IMR-90 (cell line): ENCODE results near the gene B3GAT3. TPM values are rescaled to one million over a fixed set of nuclear protein-coding genes. Genes with fewer than 3 reads are reported as not detected.

Source experiments
- ATAC-seq: fragments of 200-7000 bp; cut with Tn5 transposase; 2 replicates; pipeline ENCODE4 v1.9.1; 2020; ENCODE audit warnings: low read depth, mild to moderate bottlenecking, moderate library complexity
- BruUV-seq: library from RNA; stranded (reverse); fragments of 400-500 nt; replicated peaks from 2 replicates; lab custom pipeline; 2021; lab: Mats Ljungman, UMichigan
- CTCF ChIA-PET: fragments of 300-600 bp; formaldehyde crosslinking; extraction: SDS; loops from one replicate; lab custom pipeline; 2021; ENCODE audit warnings: antibody characterized with exemption; lab: Yijun Ruan, JAX
- POLR2A ChIA-PET: fragments of 300-600 bp; sonication (Branson Sonifier 250); formaldehyde crosslinking; loops from one replicate; lab custom pipeline; 2022; ENCODE audit warnings: antibody characterized with exemption; ENCODE audit not compliant: unreplicated experiment; lab: Charles Lee
- DNase-seq: peaks from one replicate; pipeline ENCODE4 v3.0.0; 2013
- H2AFZ ChIP-seq: replicated peaks from 2 replicates; pipeline ENCODE3; 2013; ENCODE audit warnings: low read length, mild to moderate bottlenecking; ENCODE audit not compliant: poor library complexity
- H2AK5ac ChIP-seq: 2 replicates; pipeline ENCODE4 v1.6.1; 2013; ENCODE audit warnings: low read depth, low read length, inconsistent platforms
- H2AK9ac ChIP-seq: replicated peaks from 2 replicates; pipeline ENCODE3; 2013; ENCODE audit warnings: mild to moderate bottlenecking, low read depth, low read length, moderate library complexity; ENCODE audit not compliant: poor library complexity
- H2BK120ac ChIP-seq: 2 replicates; pipeline ENCODE4 v1.6.1; 2013; ENCODE audit warnings: low read depth, low read length, inconsistent platforms
- H2BK15ac ChIP-seq: 3 replicates; pipeline ENCODE4 v1.6.1; 2013; ENCODE audit warnings: low read depth, low read length, inconsistent platforms
- H2BK20ac ChIP-seq: 2 replicates; pipeline ENCODE4 v1.6.1; 2013; ENCODE audit warnings: low read depth, mild to moderate bottlenecking, inconsistent platforms, low read length, moderate library complexity
- H2BK5ac ChIP-seq: 2 replicates; pipeline ENCODE4 v1.6.1; 2013; ENCODE audit warnings: mild to moderate bottlenecking, low read depth, low read length, inconsistent platforms; ENCODE audit not compliant: poor library complexity, severe bottlenecking
- H3K14ac ChIP-seq: replicated peaks from 2 replicates; pipeline ENCODE4 v1.6.1; 2013; ENCODE audit warnings: low read depth, low read length, inconsistent platforms
- H3K18ac ChIP-seq: 2 replicates; pipeline ENCODE4 v1.6.1; 2013; ENCODE audit warnings: low read depth, low read length, control low read depth
- H3K23ac ChIP-seq: 2 replicates; pipeline ENCODE4 v1.6.1; 2013; ENCODE audit warnings: low read depth, low read length, inconsistent platforms
- H3K27ac ChIP-seq: 2 replicates; pipeline ENCODE4 v1.5.1; 2013; ENCODE audit warnings: mild to moderate bottlenecking, control low read depth, low read length; ENCODE audit not compliant: insufficient read depth
- H3K27me3 ChIP-seq: 2 replicates; pipeline ENCODE4 v1.6.1; 2013; ENCODE audit warnings: low read length; ENCODE audit not compliant: control insufficient read depth, insufficient read depth
- H3K36me3 ChIP-seq: 2 replicates; pipeline ENCODE4 v1.6.1; 2013; ENCODE audit warnings: low read length, mixed read lengths; ENCODE audit not compliant: control insufficient read depth, insufficient read depth
- H3K4ac ChIP-seq: 2 replicates; pipeline ENCODE4 v1.6.1; 2013; ENCODE audit warnings: low read depth, low read length, inconsistent platforms
- H3K4me1 ChIP-seq: 2 replicates; pipeline ENCODE4 v1.6.1; 2013; ENCODE audit warnings: low read length, mixed read lengths; ENCODE audit not compliant: control insufficient read depth, insufficient read depth
- H3K4me2 ChIP-seq: 2 replicates; pipeline ENCODE4 v1.6.1; 2013; ENCODE audit warnings: low read depth, mild to moderate bottlenecking, control low read depth, low read length, moderate library complexity
- H3K4me3 ChIP-seq: 2 replicates; pipeline ENCODE4 v1.5.1; 2013; ENCODE audit warnings: low read depth, mild to moderate bottlenecking, control low read depth, low read length, moderate library complexity; ENCODE audit not compliant: insufficient read depth
- H3K56ac ChIP-seq: 2 replicates; pipeline ENCODE4 v1.6.1; 2013; ENCODE audit warnings: low read length, inconsistent platforms; ENCODE audit not compliant: insufficient read depth; ENCODE audit errors: extremely low read depth
- H3K79me1 ChIP-seq, 2 experiments: 2 replicates each; pipeline ENCODE4 v1.6.1; 2013; ENCODE audit warnings: low read length in 2 of 2, inconsistent platforms in 1 of 2, low read depth in 1 of 2
- H3K9ac ChIP-seq: 2 replicates; pipeline ENCODE4 v1.6.1; 2013; ENCODE audit warnings: low read depth, low read length, control low read depth
- H3K9me1 ChIP-seq: 2 replicates; pipeline ENCODE4 v1.6.1; 2013; ENCODE audit warnings: low read length, inconsistent platforms; ENCODE audit not compliant: insufficient read depth
- H3K9me3 ChIP-seq: 2 replicates; pipeline ENCODE4 v1.6.1; 2013; ENCODE audit warnings: low read length; ENCODE audit not compliant: control insufficient read depth, insufficient read depth
- H4K20me1 ChIP-seq: 2 replicates; pipeline ENCODE4 v1.6.1; 2013; ENCODE audit warnings: low read length, inconsistent platforms; ENCODE audit not compliant: insufficient read depth
- H4K5ac ChIP-seq: 2 replicates; pipeline ENCODE4 v1.6.1; 2013; ENCODE audit warnings: mild to moderate bottlenecking, low read depth, low read length, control low read depth
- H4K8ac ChIP-seq, 2 experiments: 2 replicates each; pipeline ENCODE4 v1.6.1; 2013; ENCODE audit warnings: low read depth in 2 of 2, low read length in 2 of 2, control low read depth in 1 of 2, inconsistent platforms in 1 of 2
- H4K91ac ChIP-seq: 2 replicates; pipeline ENCODE4 v1.6.1; 2013; ENCODE audit warnings: low read depth, low read length, inconsistent platforms; ENCODE audit not compliant: insufficient read depth
- CHD1 ChIP-seq: IDR thresholded peaks from 2 replicates; pipeline ENCODE4 v1.6.1; 2012; ENCODE audit warnings: low read depth, low read length, improper control_type of control experiment
- ELK1 ChIP-seq: fragments of 150-350 bp; IDR thresholded peaks from 2 replicates; pipeline ENCODE4 v1.6.1; 2016; ENCODE audit warnings: low read depth, mild to moderate bottlenecking, low read length, moderate library complexity, borderline replicate concordance
- FOS ChIP-seq: fragments of 150-350 bp; IDR thresholded peaks from 2 replicates; pipeline ENCODE4 v1.6.1; 2016; ENCODE audit warnings: low read depth, low read length
- MAFK ChIP-seq: IDR thresholded peaks from 2 replicates; pipeline ENCODE4 v1.6.1; 2012; ENCODE audit warnings: low read depth, low read length, improper control_type of control experiment
- MAZ ChIP-seq: IDR thresholded peaks from 2 replicates; pipeline ENCODE4 v1.6.1; 2012; ENCODE audit warnings: low read depth, mild to moderate bottlenecking, low read length, improper control_type of control experiment, moderate library complexity, borderline replicate concordance
- MXI1 ChIP-seq: IDR thresholded peaks from 2 replicates; pipeline ENCODE4 v1.6.1; 2012; ENCODE audit warnings: low read depth, mild to moderate bottlenecking, low read length, moderate library complexity, borderline replicate concordance
- RAD21 ChIP-seq: IDR thresholded peaks from 2 replicates; pipeline ENCODE4 v1.6.1; 2012; ENCODE audit warnings: low read length, improper control_type of control experiment
- RFX5 ChIP-seq: IDR thresholded peaks from 2 replicates; pipeline ENCODE4 v1.8.0; 2012; ENCODE audit warnings: low read depth, mild to moderate bottlenecking, low read length, moderate library complexity
- USF2 ChIP-seq: fragments of 150-350 bp; IDR thresholded peaks from 2 replicates; pipeline ENCODE4 v1.6.1; 2017; ENCODE audit warnings: mild to moderate bottlenecking, antibody characterized with exemption, low read length, low read depth
- WGBS, 2 experiments: methylation state at CpG; one replicate each; pipeline versions ENCODE4 v1.1.5 to v1.1.7; 2013; ENCODE audit warnings: missing lambda C conversion rate in 2 of 2; ENCODE audit not compliant: insufficient read length in 1 of 2; ENCODE audit errors: extremely low coverage in 2 of 2; 5-methylcytosine and 5-hydroxymethylcytosine counted together
- dilution Hi-C: fragments of 300-500 bp; cut with HindIII; formaldehyde crosslinking; loops from one replicate; pipeline ENCODE4 v1.14.3; 2018; ENCODE audit warnings: low sequenced_read_pairs; ENCODE audit not compliant: unreplicated experiment
- in situ Hi-C: fragments of 300-500 bp; cut with MboI; formaldehyde crosslinking; loops from 3 replicates; pipeline ENCODE4 v1.14.3; 2019; ENCODE audit warnings: low sequenced_read_pairs, inconsistent platforms, mixed read lengths
- intact Hi-C: fragments of 100-400 bp; cut with micrococcal nuclease; formaldehyde crosslinking; loops from 2 replicates; pipeline ENCODE4 v1.10.0; 2022
- polyA plus RNA-seq, 3 experiments: library from polyadenylated mRNA; depleted of rRNA; stranded (reverse); fragments of >200 nt; gene quantifications; 2 replicates each; pipeline ENCODE4 v1.2.3, GENCODE V29; 2012; ENCODE audit warnings: low replicate concordance in 1 of 3
- total RNA-seq: library from RNA; depleted of rRNA; stranded (reverse); fragments of >200 nt; gene quantifications from 2 replicates; pipeline ENCODE4 v1.2.3, GENCODE V29; 2012

The B3GAT3 gene
- total and polyA plus RNA-seq, 2 of the 4 experiments (the other 2 are of a cell fraction) = 10.4 to 38.4 TPM

GRCh38 chr11:62601372-62602140, 20.2 kb downstream of the B3GAT3 start, which contains the start of gene MTA2:
TSS of gene MTA2 (minus strand) at chr11:62601865. CDS start at chr11:62601450, 415 bp downstream.
- Histone ChIP-seq H3K9me3 (no peaks in the 10 kb centered on the region), H2AFZ (peak within 1 kb of the TSS; percentile 87), H3K23ac (peak within 1 kb of the TSS; percentile 91), H3K27ac (peak within 1 kb of the TSS; percentile 97), H2BK120ac (peak within 1 kb of the TSS; percentile 34; the same call in 1 of the 2 replicates), H3K4me1 (peaks cover 7% of the 10 kb centered on the region), H3K4ac (peak within 1 kb of the TSS; percentile 86), H2AK5ac (peak within 1 kb of the TSS; percentile 72), H2AK9ac (peak within 1 kb of the TSS; percentile 99), H3K79me1 (peaks cover 15 to 39% of the 10 kb centered on the region in 2 experiments), H3K56ac (peak within 1 kb of the TSS; percentile 90), H3K14ac (peak within 1 kb of the TSS; percentile 80), H2BK20ac (no peak within 1 kb of the TSS), H3K18ac (peak within 1 kb of the TSS; percentile 33; the same call in 1 of the 2 replicates), H4K5ac (peak within 1 kb of the TSS; percentile 55), H3K27me3 (no peaks in the 10 kb centered on the region), H3K4me3 (peak within 1 kb of the TSS; percentile 87), H4K8ac (peak within 1 kb of the TSS; percentile 60 to 83), H2BK5ac (peak within 1 kb of the TSS; percentile 92), H3K36me3 (peaks cover 33% of the 10 kb centered on the region), H2BK15ac (no peak within 1 kb of the TSS), H3K9ac (peak within 1 kb of the TSS; percentile 90), H3K9me1 (peaks cover 5% of the 10 kb centered on the region), H3K4me2 (peak within 1 kb of the TSS; percentile 91), H4K91ac (peak within 1 kb of the TSS; percentile 74), H4K20me1 (peaks cover 17% of the 10 kb centered on the region; the same call in 1 of the 2 replicates)
- intact Hi-C loops = no loop called here
- dilution Hi-C loops = no loop called here
- TF ChIP-seq CHD1 = 0 out of 2 replicates have a peak, but pooled peaks have one; percentile 29
- TF ChIP-seq MAFK = no peak
- TF ChIP-seq FOS = no peak
- TF ChIP-seq USF2 = no peak
- TF ChIP-seq ELK1 = no peak
- TF ChIP-seq MAZ = peak; percentile 58; the same call in 1 of the 2 replicates
- no peak for TF ChIP-seq RFX5
- no peak for TF ChIP-seq RAD21
- no peak; the same call in 1 of the 2 replicates for TF ChIP-seq MXI1
- ATAC-seq (peak; percentile 81), DNase-seq (peak; percentile 97)
- no TSS peak for BruUV-seq
- in situ Hi-C loops = no loop called here
- WGBS, 2 experiments = 0% methylated on average over 67 of the region's 83 CpGs; no CpG with 5 or more reads in 1 of the 2 experiments
- ChIA-PET POLR2A (interaction anchor here (0.6 to 1.7 kb wide), 3 partner anchors 10 to 620 kb away, joined by 3 to 7 read pairs (median 3); partner anchors contain the start of genes C11orf98, CSKMT and TUT1), CTCF (interaction anchor here (1.0 kb wide), 1 partner anchor 41 kb away, joined by 4 read pairs; no protein-coding TSS in a partner anchor)
